Gastrocnemius medialis (tissue), 4 donors: ENCODE data around the gene KRT2. TPM values are rescaled to one million over a fixed set of nuclear protein-coding genes. Genes with fewer than 3 reads are reported as not detected.

Experiments
- ATAC-seq, 2 donors: fragments of 150-250 bp; one replicate each; pipeline ENCODE4 v1.9.1; 2016
- DNase-seq, 2 donors: peaks; one replicate each; pipeline ENCODE4 v3.0.0-alpha.2; 2019
- H3K27ac ChIP-seq, 4 donors: fragments of 200-600 bp; sonication (generic); 1 replicate in 1 of 4; 2 replicates in 3 of 4; pipeline ENCODE4 v1.5.1; 2016 to 2018; ENCODE audit warnings: mild to moderate bottlenecking in 2 of 4, moderate library complexity in 1 of 4
- H3K27me3 ChIP-seq, 3 donors: fragments of 200-600 bp; sonication (generic) in 2 of 3; 1 replicate in 1 of 3; 2 replicates in 2 of 3; pipeline versions ENCODE4 v1.5.1 to v1.6.0; 2016 to 2019; ENCODE audit warnings: mild to moderate bottlenecking in 1 of 3, moderate library complexity in 1 of 3
- H3K36me3 ChIP-seq, 2 donors: fragments of 200-600 bp; sonication (generic) in 1 of 2; one replicate each; pipeline ENCODE4 v1.5.1; 2017 to 2018
- H3K4me1 ChIP-seq, 2 donors: fragments of 200-600 bp; sonication (generic) in 1 of 2; one replicate each; pipeline ENCODE4 v1.5.1; 2016 to 2017; ENCODE audit warnings: mild to moderate bottlenecking in 2 of 2
- H3K4me3 ChIP-seq, 4 donors: fragments of 200-600 bp; sonication (generic) in 3 of 4; 1 replicate in 1 of 4; 2 replicates in 3 of 4; pipeline ENCODE4 v1.5.1; 2016 to 2019; ENCODE audit warnings: mild to moderate bottlenecking in 2 of 4
- H3K9me3 ChIP-seq, 3 donors: fragments of 200-600 bp; sonication (generic) in 2 of 3; 1 replicate in 1 of 3; 2 replicates in 2 of 3; pipeline ENCODE4 v1.5.1; 2016 to 2019
- POLR2A ChIP-seq, 2 donors: fragments of 450-650 bp; IDR thresholded peaks; one replicate each; pipeline ENCODE4 v1.6.1; 2017; ENCODE audit warnings: antibody characterized with exemption in 2 of 2, mild to moderate bottlenecking in 2 of 2, moderate library complexity in 2 of 2
- in situ Hi-C, 4 donors: fragments of 200-750 bp; cut with MboI; loops; one replicate each; pipeline versions ENCODE4 v1.15.0 to v1.8.0; 2017; ENCODE audit warnings: low sequenced_read_pairs in 4 of 4
- intact Hi-C: fragments of 100-400 bp; cut with DNase I; formaldehyde crosslinking; loops from one replicate; pipeline ENCODE4 v1.15.1; 2023; ENCODE audit warnings: low total_unique reads
- total RNA-seq, 4 donors: library from RNA; depleted of rRNA; stranded (reverse); fragments of >200 nt; gene quantifications; one replicate each; pipeline versions ENCODE4 v1.1.0 to v1.2.3, GENCODE V29; 2016
- TF ChIP-seq, protein P1 (sequence below), 5 experiments: fragments of 450-650 bp in 3 of 5; fragments of 200-600 bp in 2 of 5; sonication (generic) in 2 of 5; IDR thresholded peaks in 4 of 5; conservative IDR thresholded peaks in 1 of 5; 1 replicate in 4 of 5; 2 replicates in 1 of 5; pipeline ENCODE4 v1.5.1; 2016 to 2019; ENCODE audit warnings: antibody characterized with exemption in 5 of 5, mild to moderate bottlenecking in 3 of 5, moderate library complexity in 3 of 5

The KRT2 gene
- total RNA-seq, 4 donors from 2014 or later = not detected

DNA sequence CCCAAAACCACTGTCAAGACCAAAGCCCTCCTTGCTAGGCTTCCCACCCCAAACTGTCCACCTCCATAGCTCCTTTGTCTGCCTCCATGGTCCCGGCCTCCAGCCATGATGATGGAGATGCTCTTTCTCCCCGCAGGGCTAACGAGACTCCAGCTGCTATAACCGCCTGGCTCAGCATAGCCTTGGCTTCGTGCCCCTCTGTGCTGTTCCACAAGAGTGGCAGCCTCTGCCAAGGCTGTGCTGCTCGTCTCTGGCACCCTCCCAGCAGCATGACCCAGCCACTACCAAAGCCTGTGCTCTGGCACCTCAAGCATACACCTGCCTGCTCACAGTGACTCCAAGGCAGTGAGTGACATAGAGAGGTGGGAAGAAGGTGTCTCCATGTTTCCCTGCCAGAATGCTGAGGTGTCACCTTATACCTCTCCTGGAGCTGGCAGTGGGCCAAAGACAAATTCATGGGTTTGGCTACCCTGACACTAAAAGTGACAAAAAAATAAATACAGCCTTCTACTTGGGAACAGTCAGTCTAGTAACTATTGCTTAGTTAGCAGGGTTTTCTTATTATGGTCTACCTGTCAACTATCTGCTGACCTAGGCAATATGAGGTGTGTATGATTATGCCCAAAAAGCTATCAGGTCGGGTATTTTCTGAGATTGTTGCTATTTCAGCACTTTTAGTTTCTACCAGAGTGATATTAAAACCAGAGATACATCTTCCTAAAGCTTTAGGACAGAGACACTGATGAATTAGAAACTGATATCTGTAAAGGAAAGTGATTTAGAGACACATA, 17.6 kb downstream of the KRT2 start:
- Histone ChIP-seq H3K9me3 (no peaks in the 10 kb centered on the region), H3K27me3 (peaks cover 0 to 9% (median 0%) of the 10 kb centered on the region in 3 donors), H3K27ac (no peak overlapping the region), H3K4me1 (no peaks in the 10 kb centered on the region), H3K4me3 (no peak overlapping the region), H3K36me3 (no peaks in the 10 kb centered on the region)
- intact Hi-C loops = no loop called here
- DNase-seq = peak; percentile 44 to 62
- TF ChIP-seq, protein P1, sequence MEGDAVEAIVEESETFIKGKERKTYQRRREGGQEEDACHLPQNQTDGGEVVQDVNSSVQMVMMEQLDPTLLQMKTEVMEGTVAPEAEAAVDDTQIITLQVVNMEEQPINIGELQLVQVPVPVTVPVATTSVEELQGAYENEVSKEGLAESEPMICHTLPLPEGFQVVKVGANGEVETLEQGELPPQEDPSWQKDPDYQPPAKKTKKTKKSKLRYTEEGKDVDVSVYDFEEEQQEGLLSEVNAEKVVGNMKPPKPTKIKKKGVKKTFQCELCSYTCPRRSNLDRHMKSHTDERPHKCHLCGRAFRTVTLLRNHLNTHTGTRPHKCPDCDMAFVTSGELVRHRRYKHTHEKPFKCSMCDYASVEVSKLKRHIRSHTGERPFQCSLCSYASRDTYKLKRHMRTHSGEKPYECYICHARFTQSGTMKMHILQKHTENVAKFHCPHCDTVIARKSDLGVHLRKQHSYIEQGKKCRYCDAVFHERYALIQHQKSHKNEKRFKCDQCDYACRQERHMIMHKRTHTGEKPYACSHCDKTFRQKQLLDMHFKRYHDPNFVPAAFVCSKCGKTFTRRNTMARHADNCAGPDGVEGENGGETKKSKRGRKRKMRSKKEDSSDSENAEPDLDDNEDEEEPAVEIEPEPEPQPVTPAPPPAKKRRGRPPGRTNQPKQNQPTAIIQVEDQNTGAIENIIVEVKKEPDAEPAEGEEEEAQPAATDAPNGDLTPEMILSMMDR (IDR thresholded peaks at IDR 0.05 in 4 of 5, conservative IDR thresholded peaks at IDR 0.05 in 1 of 5) = no peak
- TF ChIP-seq POLR2A (IDR thresholded peaks at IDR 0.05) = no peak
- peak; percentile 56 to 90 for ATAC-seq
- in situ Hi-C loops = no loop called here

DNA sequence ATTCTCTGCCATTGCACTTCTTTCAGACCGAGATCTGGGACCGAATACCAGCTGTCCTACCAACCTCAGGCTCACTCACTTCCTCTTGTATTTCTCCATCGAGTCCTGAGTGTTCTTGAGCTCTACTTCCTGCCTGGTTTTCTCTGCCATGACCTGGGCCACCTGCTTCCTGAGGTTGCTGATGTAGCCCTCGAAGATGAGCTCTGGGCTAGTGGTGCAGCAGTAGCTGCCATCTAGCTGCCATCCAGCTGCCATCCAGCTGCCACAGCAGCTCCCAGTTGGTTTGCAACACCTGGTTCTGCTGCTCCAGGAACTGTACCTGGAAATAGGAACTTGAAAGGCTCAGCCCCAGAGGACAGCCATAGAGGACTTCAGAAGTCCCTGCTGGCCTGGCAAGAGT, 18.6 kb downstream of the KRT2 start:
- TF ChIP-seq, protein P1 (IDR thresholded peaks at IDR 0.05 in 4 of 5, conservative IDR thresholded peaks at IDR 0.05 in 1 of 5) = no peak
- no peak for TF ChIP-seq POLR2A (IDR thresholded peaks at IDR 0.05)
- in situ Hi-C loops = no loop called here
- DNase-seq (no peak), ATAC-seq (no peak)
- peaks cover 0 to 2% (median 0%) of the 10 kb centered on the region in 3 donors for H3K27me3 ChIP-seq
- no peak overlapping the region for H3K27ac ChIP-seq
- H3K4me3 ChIP-seq = no peak overlapping the region
- H3K9me3 ChIP-seq = no peaks in the 10 kb centered on the region
- intact Hi-C loops = no loop called here
- H3K36me3 ChIP-seq = no peaks in the 10 kb centered on the region
- H3K4me1 ChIP-seq = no peaks in the 10 kb centered on the region

DNA sequence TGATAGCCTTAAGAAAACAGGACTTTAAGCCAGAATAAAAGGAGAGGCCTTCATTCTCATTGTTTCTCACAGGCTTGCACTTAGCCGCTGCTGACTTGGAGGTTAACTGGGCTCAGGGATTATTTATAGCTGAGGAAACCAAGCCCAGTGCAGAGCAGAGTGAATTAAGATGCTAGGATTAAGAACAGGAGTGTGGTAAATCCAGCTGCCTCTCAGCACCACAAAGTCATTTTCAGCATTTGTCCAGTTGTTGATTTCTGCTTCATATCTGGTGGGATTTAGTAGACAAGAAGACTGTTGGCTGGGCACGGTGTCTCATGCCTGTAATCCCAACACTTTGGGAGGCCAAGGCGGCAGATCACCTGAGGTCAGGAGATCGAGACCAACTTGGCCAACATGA, 19.4 kb downstream of the KRT2 start:
- DNase-seq (no peak), ATAC-seq (no peak)
- in situ Hi-C loops = no loop called here

DNA sequence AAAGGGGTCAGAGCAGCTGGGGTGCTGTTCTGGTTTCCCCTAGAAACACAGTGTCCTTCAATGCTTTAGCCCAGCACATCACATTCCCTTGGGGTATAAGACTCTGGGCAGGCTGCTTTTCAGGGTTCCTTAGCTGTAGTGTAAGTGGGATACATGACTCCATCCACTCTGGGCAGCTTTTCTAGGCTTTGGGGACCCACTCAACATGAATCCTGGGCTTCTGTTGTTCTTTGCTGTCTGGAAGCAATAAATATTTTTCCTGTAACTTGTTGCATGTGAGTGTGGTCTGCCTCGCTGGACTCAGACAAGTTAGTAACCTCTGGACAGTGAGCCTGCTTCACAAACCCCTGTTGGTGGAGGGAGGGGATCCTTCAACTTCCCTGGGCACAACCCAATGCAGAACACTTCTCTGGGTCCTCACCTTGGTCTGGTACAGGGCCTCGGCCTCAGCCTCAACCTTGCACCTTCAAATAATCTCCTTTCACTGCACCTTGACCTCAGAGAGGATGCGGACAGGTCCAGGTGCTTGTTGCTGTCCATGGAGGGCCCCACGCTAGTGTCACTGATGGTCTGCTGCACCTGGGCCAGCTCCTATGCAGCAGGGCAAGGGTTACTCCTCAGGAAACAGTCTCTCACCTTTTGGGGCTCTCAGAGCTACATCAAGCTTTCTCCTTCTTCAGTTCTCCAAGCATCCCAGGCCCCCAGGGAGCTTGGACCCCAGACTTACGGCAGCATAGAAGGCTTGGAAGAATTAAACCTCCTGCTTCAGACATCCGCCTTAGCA, 20.1 kb downstream of the KRT2 start:
- in situ Hi-C loops = no loop called here
- no peak for DNase-seq
- TF ChIP-seq, protein P1 (IDR thresholded peaks at IDR 0.05 in 4 of 5, conservative IDR thresholded peaks at IDR 0.05 in 1 of 5) = no peak
- TF ChIP-seq POLR2A (IDR thresholded peaks at IDR 0.05) = no peak

More for the DNA sequence above, 19.4 kb downstream of the KRT2 start:
- intact Hi-C loops = no loop called here
- H3K4me3 ChIP-seq = no peak overlapping the region
- TF ChIP-seq, protein P1 (IDR thresholded peaks at IDR 0.05 in 4 of 5, conservative IDR thresholded peaks at IDR 0.05 in 1 of 5) = no peak
- no peak for TF ChIP-seq POLR2A (IDR thresholded peaks at IDR 0.05)
- no peak overlapping the region for H3K27ac ChIP-seq
- no peaks in the 10 kb centered on the region for H3K4me1 ChIP-seq
- H3K36me3 ChIP-seq = no peaks in the 10 kb centered on the region
- H3K27me3 ChIP-seq = no peaks in the 10 kb centered on the region
- no peaks in the 10 kb centered on the region for H3K9me3 ChIP-seq

More for the DNA sequence above, 20.1 kb downstream of the KRT2 start:
- H3K4me3 ChIP-seq = no peak overlapping the region
- no peaks in the 10 kb centered on the region for H3K4me1 ChIP-seq
- no peak overlapping the region for H3K27ac ChIP-seq
- H3K9me3 ChIP-seq = no peaks in the 10 kb centered on the region
- intact Hi-C loops = no loop called here
- ATAC-seq = no peak
- H3K27me3 ChIP-seq = no peaks in the 10 kb centered on the region
- no peaks in the 10 kb centered on the region for H3K36me3 ChIP-seq
